CD14-positive monocyte (primary cell): ENCODE data around the gene TMEM30A. TPM values are rescaled to one million over a fixed set of nuclear protein-coding genes. Genes with fewer than 3 reads are reported as not detected.

Experiments used
- DNase-seq, 3 donors: peaks; one replicate each; pipeline ENCODE4 v3.0.0-alpha.2; 2011 to 2022
- H2AFZ ChIP-seq: 2 replicates; pipeline ENCODE4 v1.6.0; 2012; ENCODE audit warnings: mild to moderate bottlenecking, low read depth, low read length, inconsistent platforms; ENCODE audit not compliant: insufficient read depth, poor library complexity, severe bottlenecking
- H3K27ac ChIP-seq, 2 donors: 1 replicate in 1 of 2; 2 replicates in 1 of 2; pipeline ENCODE4 v1.5.1; 2012 to 2013; ENCODE audit warnings: low read length in 2 of 2, control low read depth in 1 of 2, inconsistent platforms in 1 of 2, low read depth in 1 of 2, mild to moderate bottlenecking in 1 of 2
- H3K27me3 ChIP-seq, 2 donors: one replicate each; pipeline versions ENCODE4 v1.6.0 to v1.6.1; 2011 to 2013; ENCODE audit warnings: low read length in 2 of 2; ENCODE audit not compliant: control insufficient read depth in 2 of 2, insufficient read depth in 2 of 2
- H3K36me3 ChIP-seq, 2 donors: replicated peaks in 1 of 2; 1 replicate in 1 of 2; 2 replicates in 1 of 2; pipeline versions ENCODE4 v1.5.1 to v1.6.1; 2012 to 2013; ENCODE audit warnings: low read length in 2 of 2, control low read depth in 1 of 2, inconsistent platforms in 1 of 2, mild to moderate bottlenecking in 1 of 2; ENCODE audit not compliant: insufficient read depth in 2 of 2, control insufficient read depth in 1 of 2
- H3K4me1 ChIP-seq, 2 donors: 1 replicate in 1 of 2; 2 replicates in 1 of 2; pipeline versions ENCODE4 v1.5.1 to v1.6.1; 2012 to 2013; ENCODE audit warnings: low read length in 2 of 2, control low read depth in 1 of 2, inconsistent platforms in 1 of 2, mild to moderate bottlenecking in 1 of 2, moderate library complexity in 1 of 2; ENCODE audit not compliant: insufficient read depth in 2 of 2, control insufficient read depth in 1 of 2
- H3K4me2 ChIP-seq: replicated peaks from 2 replicates; pipeline ENCODE3; 2012; ENCODE audit warnings: low read length, moderate library complexity, mild to moderate bottlenecking; ENCODE audit not compliant: poor library complexity, severe bottlenecking; ENCODE audit errors: extremely low read depth
- H3K4me3 ChIP-seq, 3 experiments: fragments of 200-600 bp in 1 of 3; sonication (generic) in 1 of 3; replicated peaks in 1 of 3; 1 replicate in 2 of 3; 2 replicates in 1 of 3; pipeline ENCODE4 v1.5.1; 2011 to 2013; ENCODE audit warnings: low read length in 3 of 3, mild to moderate bottlenecking in 3 of 3, control low read depth in 2 of 3, low read depth in 2 of 3, inconsistent platforms in 1 of 3, moderate library complexity in 1 of 3
- H3K79me2 ChIP-seq: 2 replicates; pipeline ENCODE4 v1.6.0; 2012; ENCODE audit warnings: mild to moderate bottlenecking, control low read depth, inconsistent platforms, low read length, moderate library complexity; ENCODE audit not compliant: insufficient read depth
- H3K9ac ChIP-seq: 2 replicates; pipeline ENCODE4 v1.6.0; 2017; ENCODE audit warnings: low read length, mild to moderate bottlenecking; ENCODE audit not compliant: insufficient read depth, poor library complexity, severe bottlenecking
- H3K9me3 ChIP-seq, 2 donors: replicated peaks in 1 of 2; 1 replicate in 1 of 2; 2 replicates in 1 of 2; pipeline versions ENCODE4 v1.5.1 to v1.6.1; 2012 to 2013; ENCODE audit warnings: low read length in 2 of 2, control low read depth in 1 of 2; ENCODE audit not compliant: control insufficient read depth in 1 of 2, insufficient read depth in 1 of 2
- H4K20me1 ChIP-seq: 2 replicates; pipeline ENCODE4 v1.6.0; 2012; ENCODE audit warnings: mild to moderate bottlenecking, low read length, control low read depth, moderate library complexity; ENCODE audit not compliant: insufficient read depth
- H3K27ac Mint-ChIP-seq, 7 donors: one replicate each; pipeline ENCODE4 v1.8.0; 2020; ENCODE audit warnings: mild to moderate bottlenecking in 7 of 7, mixed read lengths in 7 of 7, moderate library complexity in 6 of 7, inconsistent platforms in 2 of 7
- H3K27me3 Mint-ChIP-seq, 3 donors: one replicate each; pipeline ENCODE4 v1.8.0; 2021 to 2022; ENCODE audit warnings: low read depth in 3 of 3, mild to moderate bottlenecking in 3 of 3, mixed read lengths in 3 of 3, moderate library complexity in 3 of 3, inconsistent platforms in 1 of 3
- H3K36me3 Mint-ChIP-seq, 2 donors: one replicate each; pipeline ENCODE4 v1.8.0; 2020; ENCODE audit warnings: mixed read lengths in 2 of 2, inconsistent platforms in 1 of 2, mild to moderate bottlenecking in 1 of 2
- H3K4me1 Mint-ChIP-seq: one replicate; pipeline ENCODE4 v1.8.0; 2020; ENCODE audit warnings: mild to moderate bottlenecking, mixed read lengths
- H3K4me3 Mint-ChIP-seq, 2 donors: one replicate each; pipeline ENCODE4 v1.8.0; 2020; ENCODE audit warnings: mild to moderate bottlenecking in 2 of 2, mixed read lengths in 2 of 2, moderate library complexity in 1 of 2
- H3K9me3 Mint-ChIP-seq, 7 donors: one replicate each; pipeline ENCODE4 v1.8.0; 2020 to 2022; ENCODE audit warnings: mixed read lengths in 7 of 7, mild to moderate bottlenecking in 6 of 7, moderate library complexity in 6 of 7, inconsistent platforms in 2 of 7
- WGBS: methylation state at CpG from one replicate; pipeline ENCODE4 v1.1.5; 2013; ENCODE audit warnings: missing lambda C conversion rate; ENCODE audit not compliant: insufficient coverage; 5-methylcytosine and 5-hydroxymethylcytosine counted together
- intact Hi-C, 2 donors: fragments of 100-400 bp; cut with micrococcal nuclease; formaldehyde crosslinking; loops; one replicate each; pipeline versions ENCODE4 v1.15.0 to v1.15.1; 2023
- polyA plus RNA-seq, 3 donors: library from polyadenylated mRNA; depleted of rRNA in 1 of 3; unstranded in 2 of 3; stranded (reverse) in 1 of 3; fragments of 300-500 nt in 2 of 3; fragments of >200 nt in 1 of 3; fragmentation: Illumina TruSeq in 2 of 3; gene quantifications; 1 replicate in 2 of 3; 2 replicates in 1 of 3; pipeline ENCODE4 v1.2.3, GENCODE V29; 2012 to 2021
- TF ChIP-seq, protein P1 (sequence below): fragments of 200-600 bp; IDR thresholded peaks from one replicate; pipeline ENCODE4 v1.8.0; 2022; ENCODE audit warnings: antibody characterized with exemption, mild to moderate bottlenecking

TMEM30A gene
- polyA plus RNA-seq, 3 donors, result 12.2 to 101 (median 70.6) TPM

DNA sequence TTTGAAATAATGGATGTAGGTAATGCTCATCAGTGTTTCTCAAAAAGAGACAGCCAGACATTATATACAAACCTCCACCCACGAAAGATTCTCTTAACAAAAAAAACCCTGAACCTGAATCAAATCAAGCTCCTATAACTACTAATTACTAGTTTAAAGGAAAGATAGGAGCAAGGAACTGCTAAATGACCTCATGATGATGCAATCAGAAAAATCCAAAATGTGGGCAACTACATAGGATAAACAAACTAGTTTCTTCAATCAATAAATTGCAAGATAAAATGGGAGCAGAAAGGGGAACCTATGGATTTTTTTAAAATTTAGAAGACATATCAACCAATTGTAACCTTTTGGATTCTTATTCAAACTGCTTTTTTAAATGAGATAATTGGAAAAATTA, 43.2 kb upstream of the TMEM30A start:
- intact Hi-C loops, result no loop called here
- H3K9ac ChIP-seq, result no peak overlapping the region
- Mint-ChIP-seq H3K9me3 (peaks cover 0 to 5% (median 0%) of the 10 kb centered on the region in 7 donors), H3K4me3 (no peak overlapping the region), H3K27ac (no peak overlapping the region), H3K36me3 (no peaks in the 10 kb centered on the region), H3K4me1 (no peaks in the 10 kb centered on the region), H3K27me3 (peaks cover 0 to 6% (median 5%) of the 10 kb centered on the region in 3 donors)
- no peaks in the 10 kb centered on the region for H3K79me2 ChIP-seq
- H2AFZ ChIP-seq, result no peak overlapping the region
- H3K4me2 ChIP-seq, result no peak overlapping the region
- TF ChIP-seq, protein P1, sequence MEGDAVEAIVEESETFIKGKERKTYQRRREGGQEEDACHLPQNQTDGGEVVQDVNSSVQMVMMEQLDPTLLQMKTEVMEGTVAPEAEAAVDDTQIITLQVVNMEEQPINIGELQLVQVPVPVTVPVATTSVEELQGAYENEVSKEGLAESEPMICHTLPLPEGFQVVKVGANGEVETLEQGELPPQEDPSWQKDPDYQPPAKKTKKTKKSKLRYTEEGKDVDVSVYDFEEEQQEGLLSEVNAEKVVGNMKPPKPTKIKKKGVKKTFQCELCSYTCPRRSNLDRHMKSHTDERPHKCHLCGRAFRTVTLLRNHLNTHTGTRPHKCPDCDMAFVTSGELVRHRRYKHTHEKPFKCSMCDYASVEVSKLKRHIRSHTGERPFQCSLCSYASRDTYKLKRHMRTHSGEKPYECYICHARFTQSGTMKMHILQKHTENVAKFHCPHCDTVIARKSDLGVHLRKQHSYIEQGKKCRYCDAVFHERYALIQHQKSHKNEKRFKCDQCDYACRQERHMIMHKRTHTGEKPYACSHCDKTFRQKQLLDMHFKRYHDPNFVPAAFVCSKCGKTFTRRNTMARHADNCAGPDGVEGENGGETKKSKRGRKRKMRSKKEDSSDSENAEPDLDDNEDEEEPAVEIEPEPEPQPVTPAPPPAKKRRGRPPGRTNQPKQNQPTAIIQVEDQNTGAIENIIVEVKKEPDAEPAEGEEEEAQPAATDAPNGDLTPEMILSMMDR, result no peak
- H3K27ac ChIP-seq, result no peak overlapping the region
- no CpG with 5 or more reads among the region's 1 CpG for WGBS
- peaks cover 0 to 5% of the 10 kb centered on the region in 2 donors for H3K27me3 ChIP-seq
- H3K9me3 ChIP-seq, result no peaks in the 10 kb centered on the region
- no peaks in the 10 kb centered on the region for H3K4me1 ChIP-seq
- DNase-seq, result no peak
- no peaks in the 10 kb centered on the region for H4K20me1 ChIP-seq
- no peaks in the 10 kb centered on the region for H3K36me3 ChIP-seq
- no peak overlapping the region for H3K4me3 ChIP-seq

DNA sequence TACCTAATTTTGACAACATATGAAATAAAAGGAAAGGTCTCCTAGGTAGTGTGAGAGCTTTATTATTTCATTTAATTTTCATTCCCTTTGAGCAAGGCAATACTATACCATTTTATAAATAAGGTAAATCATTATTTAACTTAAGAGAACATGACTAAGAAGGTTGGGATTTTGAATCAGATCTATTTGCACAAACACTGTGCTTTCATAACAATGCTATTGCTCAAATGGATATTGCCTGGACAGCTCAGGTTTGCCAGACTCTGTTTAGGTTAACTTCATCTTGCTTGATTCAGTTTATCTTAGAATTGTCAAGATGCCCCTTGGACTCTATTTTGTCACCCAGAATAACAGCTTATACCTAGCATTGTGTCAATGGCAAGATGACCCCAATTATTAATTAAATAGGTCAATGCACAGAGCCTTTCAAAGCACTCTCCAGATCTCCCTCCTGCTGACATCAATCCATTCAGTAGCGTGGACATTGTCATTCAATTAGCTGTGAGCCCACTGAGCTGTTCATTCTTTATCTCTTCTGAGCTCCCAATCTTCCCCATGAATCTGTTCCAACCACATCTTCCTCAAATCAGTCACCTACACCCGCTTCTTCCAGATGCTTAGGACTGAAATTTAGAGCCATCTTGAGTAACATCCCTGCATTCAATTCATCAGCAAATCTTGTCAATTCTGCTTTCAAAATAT, 42.1 kb upstream of the TMEM30A start:
- Histone ChIP-seq H3K27ac (no peak overlapping the region), H4K20me1 (no peaks in the 10 kb centered on the region), H3K4me2 (no peak overlapping the region), H3K27me3 (no peaks in the 10 kb centered on the region), H3K36me3 (no peaks in the 10 kb centered on the region), H2AFZ (no peak overlapping the region), H3K79me2 (no peaks in the 10 kb centered on the region), H3K9me3 (no peaks in the 10 kb centered on the region), H3K9ac (no peak overlapping the region), H3K4me3 (no peak overlapping the region), H3K4me1 (no peaks in the 10 kb centered on the region)
- WGBS, result 75% methylated on average over 2 of the region's 2 CpGs
- intact Hi-C loops, result no loop called here
- Mint-ChIP-seq H3K4me1 (no peaks in the 10 kb centered on the region), H3K27me3 (peaks cover 2 to 3% (median 3%) of the 10 kb centered on the region in 3 donors), H3K27ac (no peak overlapping the region), H3K9me3 (peaks cover 0 to 7% (median 1%) of the 10 kb centered on the region in 7 donors), H3K36me3 (no peaks in the 10 kb centered on the region), H3K4me3 (no peak overlapping the region)
- TF ChIP-seq, protein P1, result no peak
- DNase-seq, result no peak
